H1 (cell line): Measurements from ENCODE around the gene KIF26B. TPM values are rescaled to one million over a fixed set of nuclear protein-coding genes. Genes with fewer than 3 reads are reported as not detected.

Experiments used
- CTCF ChIA-PET: fragments of 300-600 bp; sonication (Branson Sonifier 250); formaldehyde crosslinking; loops from one replicate; lab custom pipeline; 2021; ENCODE audit not compliant: partially characterized antibody; lab: Charles Lee
- POLR2A ChIA-PET: fragments of 300-600 bp; sonication (Branson Sonifier 250); formaldehyde crosslinking; loops from one replicate; lab custom pipeline; 2021; ENCODE audit warnings: inconsistent platforms; ENCODE audit not compliant: partially characterized antibody; lab: Charles Lee
- DNase-seq, 2 experiments: peaks; one replicate each; pipeline versions ENCODE4 v3.0.0 to v3.0.0-alpha.2; 2010 to 2022; ENCODE audit warnings: low spot score in 2 of 2, low read depth in 1 of 2, mixed read lengths in 1 of 2
- FAIRE-seq: peaks from 2 replicates; lab custom pipeline; 2011; peaks lifted over from hg19 to GRCh38; lab: Jason Lieb, UNC
- H2AFZ ChIP-seq: 2 replicates; pipeline ENCODE4 v1.8.1; 2012; ENCODE audit warnings: low read length, inconsistent platforms
- H2AK5ac ChIP-seq: 2 replicates; pipeline ENCODE4 v1.6.1; 2013; ENCODE audit warnings: low read depth, low read length
- H2BK120ac ChIP-seq: replicated peaks from 2 replicates; pipeline ENCODE3; 2013; ENCODE audit warnings: low read depth, low read length, inconsistent platforms
- H2BK12ac ChIP-seq: 2 replicates; pipeline ENCODE4 v1.6.1; 2013; ENCODE audit warnings: low read depth, low read length
- H2BK15ac ChIP-seq: 2 replicates; pipeline ENCODE4 v1.6.1; 2013; ENCODE audit warnings: low read length
- H2BK20ac ChIP-seq: 2 replicates; pipeline ENCODE4 v1.6.1; 2013; ENCODE audit warnings: low read length
- H2BK5ac ChIP-seq: 2 replicates; pipeline ENCODE4 v1.6.1; 2013; ENCODE audit warnings: low read depth, low read length
- H3K14ac ChIP-seq: 2 replicates; pipeline ENCODE4 v1.6.1; 2013; ENCODE audit warnings: inconsistent platforms; ENCODE audit not compliant: insufficient read length
- H3K18ac ChIP-seq: 2 replicates; pipeline ENCODE4 v1.6.1; 2013; ENCODE audit warnings: low read length; ENCODE audit errors: extremely low read depth
- H3K23ac ChIP-seq: 2 replicates; pipeline ENCODE4 v1.6.1; 2013; ENCODE audit warnings: inconsistent platforms; ENCODE audit not compliant: insufficient read length
- H3K23me2 ChIP-seq: 2 replicates; pipeline ENCODE4 v1.6.1; 2013; ENCODE audit warnings: low read depth, low read length
- H3K27ac ChIP-seq: 2 replicates; pipeline ENCODE4 v1.6.1; 2011; ENCODE audit warnings: low read depth, low read length, inconsistent platforms
- H3K27me3 ChIP-seq, 4 experiments: replicated peaks in 1 of 4; 1 replicate in 1 of 4; 2 replicates in 3 of 4; pipeline versions ENCODE4 v1.6.1 to v1.8.1; 2011 to 2013; ENCODE audit warnings: low read length in 3 of 4, mild to moderate bottlenecking in 3 of 4, inconsistent platforms in 2 of 4, mixed read lengths in 2 of 4, moderate library complexity in 1 of 4; ENCODE audit not compliant: control insufficient read depth in 3 of 4, insufficient read depth in 3 of 4; ENCODE audit errors: extremely low read depth in 1 of 4
- H3K36me3 ChIP-seq, 4 experiments: 2 replicates each; pipeline versions ENCODE4 v1.6.1 to v1.8.1; 2011 to 2013; ENCODE audit warnings: mild to moderate bottlenecking in 4 of 4, low read length in 3 of 4, moderate library complexity in 2 of 4, control low read depth in 1 of 4, inconsistent platforms in 1 of 4; ENCODE audit not compliant: insufficient read depth in 4 of 4, control insufficient read depth in 2 of 4
- H3K4ac ChIP-seq: replicated peaks from 2 replicates; pipeline ENCODE3; 2013; ENCODE audit warnings: low read length, low read depth, mixed read lengths, inconsistent platforms; ENCODE audit not compliant: insufficient read length
- H3K4me1 ChIP-seq, 4 experiments: replicated peaks in 1 of 4; 1 replicate in 1 of 4; 2 replicates in 3 of 4; pipeline versions ENCODE4 v1.6.1 to v1.8.1; 2011 to 2013; ENCODE audit warnings: low read length in 3 of 4, inconsistent platforms in 2 of 4, mixed read lengths in 1 of 4; ENCODE audit not compliant: insufficient read depth in 4 of 4, control insufficient read depth in 3 of 4
- H3K4me2 ChIP-seq, 2 experiments: 2 replicates each; pipeline versions ENCODE4 v1.6.1 to v1.8.1; 2011 to 2013; ENCODE audit warnings: low read depth in 2 of 2, low read length in 2 of 2, control low read depth in 1 of 2, inconsistent platforms in 1 of 2, mild to moderate bottlenecking in 1 of 2; ENCODE audit not compliant: insufficient read depth in 1 of 2
- H3K4me3 ChIP-seq, 4 experiments: fragments of 200-600, 300-600 bp in 1 of 4; sonication (generic), shearing (Covaris generic), sonication (Bioruptor Twin) in 1 of 4; 2 replicates each; pipeline versions ENCODE4 v1.5.1 to v1.8.1; 2011 to 2016; ENCODE audit warnings: low read length in 4 of 4, low read depth in 3 of 4, control low read depth in 2 of 4, inconsistent platforms in 2 of 4, mild to moderate bottlenecking in 2 of 4, mixed read lengths in 1 of 4, moderate library complexity in 1 of 4; ENCODE audit not compliant: insufficient read depth in 2 of 4; ENCODE audit errors: extremely low read depth in 1 of 4
- H3K56ac ChIP-seq: replicated peaks from 2 replicates; pipeline ENCODE3; 2013; ENCODE audit warnings: low read depth, mild to moderate bottlenecking, mixed read lengths, low read length, inconsistent platforms; ENCODE audit not compliant: insufficient read length
- H3K79me1 ChIP-seq: 2 replicates; pipeline ENCODE4 v1.6.1; 2013; ENCODE audit warnings: low read depth, low read length, control low read depth
- H3K79me2 ChIP-seq, 2 experiments: 2 replicates each; pipeline versions ENCODE4 v1.6.1 to v1.8.1; 2012 to 2013; ENCODE audit warnings: low read length in 2 of 2, mild to moderate bottlenecking in 2 of 2, inconsistent platforms in 1 of 2; ENCODE audit not compliant: insufficient read depth in 2 of 2, control insufficient read depth in 1 of 2
- H3K9ac ChIP-seq, 4 experiments: replicated peaks in 1 of 4; 1 replicate in 1 of 4; 2 replicates in 3 of 4; pipeline versions ENCODE4 v1.6.1 to v1.8.1; 2011 to 2013; ENCODE audit warnings: low read depth in 3 of 4, low read length in 3 of 4, control low read depth in 2 of 4, mild to moderate bottlenecking in 2 of 4, moderate library complexity in 2 of 4, inconsistent platforms in 1 of 4; ENCODE audit errors: extremely low read depth in 1 of 4
- H3K9me3 ChIP-seq, 2 experiments: 2 replicates each; pipeline versions ENCODE4 v1.6.1 to v1.8.1; 2012 to 2013; ENCODE audit warnings: mild to moderate bottlenecking in 2 of 2, moderate library complexity in 2 of 2, control low read depth in 1 of 2, inconsistent platforms in 1 of 2, low read depth in 1 of 2, low read length in 1 of 2, mixed read lengths in 1 of 2; ENCODE audit not compliant: insufficient read depth in 2 of 2
- H4K20me1 ChIP-seq, 2 experiments: replicated peaks in 1 of 2; 2 replicates each; pipeline versions ENCODE3 to v1.8.1; 2011 to 2013; ENCODE audit warnings: inconsistent platforms in 2 of 2, low read length in 2 of 2, mild to moderate bottlenecking in 1 of 2; ENCODE audit not compliant: insufficient read depth in 2 of 2, control insufficient read depth in 1 of 2
- H4K5ac ChIP-seq: 2 replicates; pipeline ENCODE4 v1.6.1; 2013; ENCODE audit warnings: low read length, low read depth, mixed read lengths, inconsistent platforms; ENCODE audit not compliant: insufficient read length
- H4K8ac ChIP-seq: 2 replicates; pipeline ENCODE4 v1.8.0; 2013; ENCODE audit warnings: mild to moderate bottlenecking, moderate library complexity, low read length, inconsistent platforms; ENCODE audit not compliant: insufficient read depth; ENCODE audit errors: extremely low read depth
- H4K91ac ChIP-seq: replicated peaks from 2 replicates; pipeline ENCODE3; 2013; ENCODE audit warnings: low read length, mixed read lengths, inconsistent platforms; ENCODE audit not compliant: insufficient read length
- ASH2L ChIP-seq: fragments of 200-600, 300-600 bp; sonication (generic); IDR thresholded peaks from one replicate; pipeline ENCODE4 v1.7.1; 2017; ENCODE audit warnings: low read length
- CEBPB ChIP-seq: IDR thresholded peaks from 2 replicates; pipeline ENCODE4 v1.6.1; 2012; ENCODE audit warnings: low read depth, low read length
- CHD1 ChIP-seq: IDR thresholded peaks from 2 replicates; pipeline ENCODE4 v1.6.1; 2012; ENCODE audit warnings: low read depth, low read length, improper control_type of control experiment
- E2F6 ChIP-seq: IDR thresholded peaks from 2 replicates; pipeline ENCODE4 v1.6.1; 2012; ENCODE audit warnings: inconsistent platforms
- EP300 ChIP-seq, 2 experiments: IDR thresholded peaks; 1 replicate in 1 of 2; 2 replicates in 1 of 2; pipeline ENCODE4 v1.6.1; 2011 to 2012; ENCODE audit warnings: low read depth in 2 of 2, low read length in 2 of 2, mild to moderate bottlenecking in 2 of 2, borderline replicate concordance in 1 of 2, inconsistent platforms in 1 of 2, moderate library complexity in 1 of 2
- FOSL1 ChIP-seq: IDR thresholded peaks from 2 replicates; pipeline ENCODE4 v1.6.1; 2011; ENCODE audit warnings: mild to moderate bottlenecking, low read depth, low read length, moderate library complexity; ENCODE audit not compliant: insufficient read depth
- POU5F1 ChIP-seq: IDR thresholded peaks from 2 replicates; pipeline ENCODE4 v1.6.1; 2011; ENCODE audit warnings: low read depth, mild to moderate bottlenecking, low read length, moderate library complexity
- RXRA ChIP-seq: IDR thresholded peaks from 2 replicates; pipeline ENCODE4 v1.6.1; 2011; ENCODE audit warnings: low read depth, mild to moderate bottlenecking, low read length, moderate library complexity; ENCODE audit not compliant: insufficient read depth
- SAP30 ChIP-seq: fragments of 300-600 bp; sonication (generic); IDR thresholded peaks from 2 replicates; pipeline ENCODE4 v1.7.1; 2012; ENCODE audit warnings: low read length, moderate library complexity, mild to moderate bottlenecking, inconsistent platforms; ENCODE audit not compliant: insufficient read depth, insufficient replicate concordance
- SUZ12 ChIP-seq: fragments of 200-600 bp; sonication (generic); IDR thresholded peaks from 2 replicates; pipeline ENCODE4 v1.6.1; 2012; ENCODE audit warnings: mild to moderate bottlenecking, inconsistent platforms, low read length, moderate library complexity, mixed read lengths
- USF2 ChIP-seq: IDR thresholded peaks from 2 replicates; pipeline ENCODE4 v1.6.1; 2011; ENCODE audit warnings: low read length, improper control_type of control experiment
- WGBS, 2 experiments: shearing (Covaris generic) in 1 of 2; methylation state at CpG; one replicate each; pipeline versions ENCODE4 v1.1.6 to v1.1.7; 2013 to 2015; ENCODE audit warnings: low lambda C conversion rate in 2 of 2, mixed read lengths in 2 of 2, inconsistent platforms in 1 of 2, low coverage in 1 of 2, missing lambda C conversion rate in 1 of 2; ENCODE audit not compliant: insufficient replicate concordance in 2 of 2, insufficient coverage in 1 of 2, insufficient read length in 1 of 2; ENCODE audit errors: extremely low coverage in 1 of 2, missing lambda C conversion rate in 1 of 2; 5-methylcytosine and 5-hydroxymethylcytosine counted together
- polyA plus RNA-seq, 7 experiments: library from polyadenylated mRNA; depleted of rRNA in 3 of 7; stranded (reverse) in 5 of 7; unstranded in 2 of 7; fragments of >200 nt in 5 of 7; fragments of 200-250 nt in 2 of 7; gene quantifications; 1 replicate in 5 of 7; 2 replicates in 1 of 7; 4 replicates in 1 of 7; pipeline versions ENCODE4 v1.2.1 to v1.2.3, GENCODE V29; 2011 to 2013; ENCODE audit warnings: missing spikeins in 2 of 7, mixed read lengths in 2 of 7
- total RNA-seq: library from RNA; stranded (reverse); fragmentation: NEBNext Ultra II Directional; extraction: Animal tissue kit (Norgen Biotek cat#: 25700); gene quantifications from 2 replicates; pipeline ENCODE4 v1.2.1, GENCODE V29; 2021

The KIF26B gene
- total and polyA plus RNA-seq, 2 of the 8 experiments (the other 6 are each of a cell fraction or from before 2014, with no cell fraction given), result 0.06 to 0.28 TPM

- WGBS, 2 experiments, result 84% methylated on average over 14 of the region's 14 CpGs; no CpG with 5 or more reads in 1 of the 2 experiments
- Histone ChIP-seq H3K36me3 (no peaks in the 10 kb centered on the region), H2BK5ac (no peak overlapping the region), H3K9ac (no peak overlapping the region), H4K91ac (no peak overlapping the region), H2BK20ac (no peak overlapping the region), H3K27me3 (no peaks in the 10 kb centered on the region), H3K9me3 (no peaks in the 10 kb centered on the region), H3K79me1 (no peaks in the 10 kb centered on the region), H3K4ac (no peak overlapping the region), H3K23ac (no peak overlapping the region), H2AFZ (peak overlapping the region; percentile 53; the same call in 1 of the 2 replicates), H2BK15ac (no peak overlapping the region), H3K23me2 (no peaks in the 10 kb centered on the region), H4K8ac (no peak overlapping the region), H3K4me3 (no peak overlapping the region), H2AK5ac (no peak overlapping the region), H3K27ac (no peak overlapping the region), H3K79me2 (no peaks in the 10 kb centered on the region), H3K4me2 (no peak overlapping the region), H4K20me1 (no peaks in the 10 kb centered on the region), H3K56ac (no peak overlapping the region), H2BK12ac (no peak overlapping the region), H4K5ac (no peak overlapping the region), H2BK120ac (no peak overlapping the region), H3K18ac (no peak overlapping the region), H3K14ac (no peak overlapping the region), H3K4me1 (no peaks in the 10 kb centered on the region; a peak in 1 of 7 replicates)
- FAIRE-seq, result no peak
- DNase-seq, result no peak
- ChIA-PET POLR2A (no interaction called here), CTCF (interaction anchor here (0.5 kb wide), 1 partner anchor 261 kb away, joined by 3 read pairs; no protein-coding TSS in a partner anchor)
- TF ChIP-seq USF2 (no peak), CEBPB (no peak), SAP30 (no peak), RXRA (no peak), FOSL1 (no peak), ASH2L (no peak), EP300 (IDR thresholded peaks at IDR 0.05; ENCODE audit: borderline replicate concordance in 1 of 2, low read depth in 2 of 2, low read length in 2 of 2) (no peak), SUZ12 (no peak), E2F6 (no peak), POU5F1 (no peak), CHD1 (no peak)
Observed at GRCh38 chr1:245605480-245606156, 450.8 kb downstream of the KIF26B start.
